H9 (cell line): ENCODE data around the gene OR52E4. TPM values are rescaled to one million over a fixed set of nuclear protein-coding genes. Genes with fewer than 3 reads are reported as not detected.

ENCODE experiments used
- DNase-seq: peaks from one replicate; pipeline ENCODE4 v3.0.0-alpha.2; 2017
- H2AFZ ChIP-seq: one replicate; pipeline ENCODE4 v1.6.1; 2013; ENCODE audit warnings: mild to moderate bottlenecking, low read length, control low read depth, moderate library complexity
- H2AK5ac ChIP-seq: 2 replicates; pipeline ENCODE4 v1.6.1; 2013; ENCODE audit warnings: low read length, control low read depth, mixed read lengths; ENCODE audit not compliant: insufficient read length
- H2BK120ac ChIP-seq: one replicate; pipeline ENCODE4 v1.6.1; 2013; ENCODE audit warnings: low read depth, mild to moderate bottlenecking, low read length, control low read depth, inconsistent platforms; ENCODE audit not compliant: poor library complexity, severe bottlenecking
- H2BK12ac ChIP-seq: 2 replicates; pipeline ENCODE4 v1.6.1; 2013; ENCODE audit warnings: low read length, control low read depth, mixed read lengths, low read depth; ENCODE audit not compliant: insufficient read length
- H2BK15ac ChIP-seq: 2 replicates; pipeline ENCODE4 v1.6.1; 2013; ENCODE audit warnings: low read depth, low read length, control low read depth
- H2BK20ac ChIP-seq: one replicate; pipeline ENCODE4 v1.6.1; 2013; ENCODE audit warnings: low read depth, mild to moderate bottlenecking, low read length, control low read depth, inconsistent platforms; ENCODE audit not compliant: poor library complexity, severe bottlenecking
- H2BK5ac ChIP-seq: 2 replicates; pipeline ENCODE4 v1.6.1; 2013; ENCODE audit warnings: low read length, control low read depth, mixed read lengths; ENCODE audit not compliant: insufficient read length
- H3K14ac ChIP-seq: 2 replicates; pipeline ENCODE4 v1.6.1; 2013; ENCODE audit warnings: low read length, control low read depth; ENCODE audit not compliant: insufficient read depth
- H3K18ac ChIP-seq: 2 replicates; pipeline ENCODE4 v1.6.1; 2013; ENCODE audit warnings: low read depth, mild to moderate bottlenecking, mixed read lengths, low read length, control low read depth; ENCODE audit not compliant: insufficient read length
- H3K23ac ChIP-seq: 2 replicates; pipeline ENCODE4 v1.6.1; 2013; ENCODE audit warnings: low read length, control low read depth, mixed read lengths, low read depth; ENCODE audit not compliant: insufficient read length
- H3K23me2 ChIP-seq: 2 replicates; pipeline ENCODE4 v1.6.1; 2013; ENCODE audit warnings: low read depth, mild to moderate bottlenecking, mixed read lengths, low read length, control low read depth; ENCODE audit not compliant: insufficient read length, poor library complexity, severe bottlenecking
- H3K27ac ChIP-seq: 2 replicates; pipeline ENCODE4 v1.5.1; 2013; ENCODE audit warnings: low read length, control low read depth, mixed read lengths, low read depth; ENCODE audit not compliant: insufficient read length
- H3K27me3 ChIP-seq: 2 replicates; pipeline ENCODE4 v1.6.1; 2013; ENCODE audit warnings: low read length, control low read depth, inconsistent platforms; ENCODE audit not compliant: insufficient read depth
- H3K4ac ChIP-seq: 2 replicates; pipeline ENCODE4 v1.6.1; 2013; ENCODE audit warnings: low read depth, mild to moderate bottlenecking, control low read depth, inconsistent platforms, low read length, moderate library complexity
- H3K4me1 ChIP-seq: 2 replicates; pipeline ENCODE4 v1.6.1; 2013; ENCODE audit warnings: low read length, control low read depth, inconsistent platforms; ENCODE audit not compliant: insufficient read depth
- H3K4me2 ChIP-seq: 2 replicates; pipeline ENCODE4 v1.6.1; 2013; ENCODE audit warnings: low read length, control low read depth, mixed read lengths; ENCODE audit not compliant: insufficient read length, insufficient read depth
- H3K56ac ChIP-seq: 2 replicates; pipeline ENCODE4 v1.6.1; 2013; ENCODE audit warnings: low read depth, mild to moderate bottlenecking, mixed read lengths, low read length, control low read depth; ENCODE audit not compliant: insufficient read length
- H3K79me1 ChIP-seq: 2 replicates; pipeline ENCODE4 v1.6.1; 2013; ENCODE audit warnings: low read depth, mild to moderate bottlenecking, moderate library complexity, low read length, control low read depth, inconsistent platforms; ENCODE audit not compliant: insufficient read depth, poor library complexity, severe bottlenecking
- H3K79me2 ChIP-seq: 2 replicates; pipeline ENCODE4 v1.6.1; 2013; ENCODE audit warnings: low read length, control low read depth, inconsistent platforms; ENCODE audit not compliant: insufficient read depth
- H3K9ac ChIP-seq: 2 replicates; pipeline ENCODE4 v1.6.1; 2013; ENCODE audit warnings: low read length, control low read depth, mixed read lengths; ENCODE audit not compliant: insufficient read length; ENCODE audit errors: extremely low read depth
- H3K9me3 ChIP-seq: one replicate; pipeline ENCODE4 v1.6.1; 2013; ENCODE audit warnings: low read depth, low read length, inconsistent platforms; ENCODE audit not compliant: control insufficient read depth
- H3T11ph ChIP-seq: one replicate; pipeline ENCODE4 v1.6.1; 2013; ENCODE audit warnings: mild to moderate bottlenecking, low read length, control low read depth, inconsistent platforms
- H4K20me1 ChIP-seq: one replicate; pipeline ENCODE4 v1.6.1; 2013; ENCODE audit not compliant: control insufficient read depth, insufficient read length, insufficient read depth
- H4K5ac ChIP-seq: 2 replicates; pipeline ENCODE4 v1.6.1; 2013; ENCODE audit warnings: low read depth, mild to moderate bottlenecking, mixed read lengths, low read length, control low read depth; ENCODE audit not compliant: insufficient read length
- H4K8ac ChIP-seq: replicated peaks from 2 replicates; pipeline ENCODE4 v1.6.1; 2013; ENCODE audit warnings: low read length, control low read depth, mixed read lengths, low read depth; ENCODE audit not compliant: insufficient read length
- H4K91ac ChIP-seq: 2 replicates; pipeline ENCODE4 v1.6.1; 2013; ENCODE audit warnings: low read depth, mild to moderate bottlenecking, moderate library complexity, mixed read lengths, low read length, control low read depth; ENCODE audit not compliant: insufficient read length
- H3K27ac Mint-ChIP-seq, 3 experiments: 2 replicates in 2 of 3; 3 replicates in 1 of 3; pipeline ENCODE4 v1.8.0; 2020 to 2021; ENCODE audit warnings: mixed read lengths in 3 of 3, mild to moderate bottlenecking in 1 of 3, moderate library complexity in 1 of 3
- H3K27me3 Mint-ChIP-seq: 2 replicates; pipeline ENCODE4 v1.8.0; 2021; ENCODE audit warnings: low read depth, mild to moderate bottlenecking, moderate library complexity, mixed read lengths
- H3K36me3 Mint-ChIP-seq, 3 experiments: 2 replicates in 2 of 3; 3 replicates in 1 of 3; pipeline ENCODE4 v1.8.0; 2020 to 2021; ENCODE audit warnings: low read depth in 3 of 3, mixed read lengths in 3 of 3; ENCODE audit not compliant: insufficient read depth in 1 of 3
- H3K4me1 Mint-ChIP-seq, 2 experiments: 2 replicates each; pipeline ENCODE4 v1.8.0; 2020; ENCODE audit warnings: mixed read lengths in 2 of 2
- H3K4me3 Mint-ChIP-seq, 2 experiments: 2 replicates in 1 of 2; 3 replicates in 1 of 2; pipeline ENCODE4 v1.8.0; 2020 to 2021; ENCODE audit warnings: mild to moderate bottlenecking in 2 of 2, mixed read lengths in 2 of 2, moderate library complexity in 1 of 2
- H3K9me3 Mint-ChIP-seq, 2 experiments: 2 replicates in 1 of 2; 3 replicates in 1 of 2; pipeline ENCODE4 v1.8.0; 2020; ENCODE audit warnings: mild to moderate bottlenecking in 2 of 2, mixed read lengths in 2 of 2, moderate library complexity in 1 of 2
- CTCF ChIP-seq: fragments of 200-600 bp; sonication (generic); conservative IDR thresholded peaks from 3 replicates; pipeline ENCODE4 v1.8.0; 2021; ENCODE audit warnings: antibody characterized with exemption, mild to moderate bottlenecking
- WGBS: extraction: QIAGEN DNeasy Blood & Tissue Kit; methylation state at CpG from one replicate; pipeline ENCODE4 v1.1.7; 2013; ENCODE audit warnings: missing lambda C conversion rate, low lambda C conversion rate, mixed read lengths; ENCODE audit not compliant: insufficient read length; ENCODE audit errors: extremely low coverage; 5-methylcytosine and 5-hydroxymethylcytosine counted together
- total RNA-seq: library from RNA; stranded (reverse); gene quantifications from 2 replicates; pipeline ENCODE4 v1.2.1, GENCODE V29; 2021

Gene OR52E4
- total RNA-seq, 1 experiment from 2014 or later: not detected

GRCh38 chr11:5928271-5928670 is 47.8 kb downstream of the OR52E4 start:
- Histone ChIP-seq H2BK120ac (no peak overlapping the region), H3K79me2 (no peaks in the 10 kb centered on the region), H3K23me2 (peaks cover 2% of the 10 kb centered on the region), H3K4me2 (no peak overlapping the region), H3K18ac (no peak overlapping the region), H3K79me1 (no peaks in the 10 kb centered on the region), H3K23ac (no peak overlapping the region), H4K5ac (no peak overlapping the region), H3K4me1 (no peaks in the 10 kb centered on the region), H2BK5ac (no peak overlapping the region), H4K20me1 (no peaks in the 10 kb centered on the region), H3K4ac (no peak overlapping the region), H3K9ac (no peak overlapping the region), H3K27me3 (no peaks in the 10 kb centered on the region), H4K8ac (no peak overlapping the region), H2AFZ (no peak overlapping the region), H3K9me3 (no peaks in the 10 kb centered on the region), H3K27ac (no peak overlapping the region), H2BK20ac (no peak overlapping the region), H3T11ph (no peak overlapping the region), H3K14ac (no peak overlapping the region; the same call in 1 of the 2 replicates), H4K91ac (no peak overlapping the region), H2BK12ac (no peak overlapping the region), H2BK15ac (no peak overlapping the region), H3K56ac (no peak overlapping the region), H2AK5ac (no peak overlapping the region)
- no CpG with 5 or more reads among the region's 17 CpGs for WGBS
- H3K9me3 Mint-ChIP-seq: peaks cover 29 to 35% of the 10 kb centered on the region in 2 experiments
- DNase-seq: no peak
- peaks cover 13 to 30% (median 14%) of the 10 kb centered on the region in 3 experiments for H3K36me3 Mint-ChIP-seq
- no peaks in the 10 kb centered on the region for H3K4me1 Mint-ChIP-seq
- H3K27ac Mint-ChIP-seq: peak overlapping the region in 2 of 3 experiments; percentile 80 to 91; a peak in 4 of 7 replicates
- no peak overlapping the region for H3K4me3 Mint-ChIP-seq
- no peak for TF ChIP-seq CTCF
- H3K27me3 Mint-ChIP-seq: peaks cover 1% of the 10 kb centered on the region
